Measurements from ENCODE around the gene KRT71. TPM values are rescaled to one million over a fixed set of nuclear protein-coding genes. Genes with fewer than 3 reads are reported as not detected.

KRT71 gene
- total RNA-seq, 1 donor from 2014 or later = not detected

- no peak for DNase-seq (ENCODE audit: low spot score)
Observed at GRCh38 chr12:52575948-52576347, 23.0 kb upstream of the KRT71 start.

- DNase-seq (ENCODE audit: low spot score) = peak; percentile 51
Observed at GRCh38 chr12:52575256-52575655, 22.3 kb upstream of the KRT71 start.

DNA sequence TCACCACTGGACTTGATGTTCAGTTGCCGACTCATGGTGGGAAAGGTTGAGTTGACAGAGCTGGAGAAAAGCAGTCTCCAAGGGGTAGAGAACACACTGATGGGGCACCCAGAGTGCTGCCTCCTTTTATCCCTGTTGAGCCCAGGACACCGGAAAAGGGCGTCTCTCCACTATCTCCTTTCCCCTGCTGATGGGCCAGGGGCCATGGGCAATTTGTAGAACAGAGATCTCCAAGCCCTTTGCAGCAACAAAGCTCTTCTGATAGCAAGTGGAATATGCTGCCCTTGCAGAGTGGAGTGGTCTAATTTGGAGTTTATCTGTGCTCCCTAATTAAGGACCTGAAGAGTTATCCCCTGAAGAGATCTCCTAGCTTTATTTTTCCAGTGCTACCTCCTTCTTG, 20.8 kb upstream of the KRT71 start, which contains the start of gene KRT74:
Gene KRT74 (minus strand): TSS at position 101 of the 400 bp plus-strand sequence. CDS start 66 bp downstream, at position 35.
- peak; percentile 78 for DNase-seq (ENCODE audit: low spot score)

- no peak for DNase-seq (ENCODE audit: low spot score)
Observed at GRCh38 chr12:52573306-52573705, 20.4 kb upstream of the KRT71 start.

GRCh38 chr12:52570511-52570910, 17.6 kb upstream of the KRT71 start:
- no peak for DNase-seq (ENCODE audit: low spot score)

DNA sequence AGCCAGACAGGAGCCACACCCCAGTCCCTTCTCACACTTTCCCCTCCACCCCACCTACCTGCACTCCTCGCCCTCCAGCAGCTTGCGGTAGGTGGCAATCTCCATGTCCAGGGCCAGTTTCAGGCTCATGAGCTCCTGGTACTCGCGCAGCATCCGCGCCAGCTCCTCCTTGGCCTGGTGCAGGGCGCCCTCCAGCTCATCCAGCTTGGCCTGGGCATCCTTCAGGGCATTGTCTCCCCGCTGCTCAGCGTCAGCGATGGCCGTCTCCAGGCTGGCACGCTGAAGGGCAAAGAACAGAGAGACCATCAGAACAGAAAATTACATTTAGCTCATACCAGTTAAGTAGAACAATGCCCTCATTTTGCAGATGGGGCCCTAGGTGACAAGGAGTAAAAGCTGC, 15.2 kb upstream of the KRT71 start:
- DNase-seq (ENCODE audit: low spot score) = no peak

DNA sequence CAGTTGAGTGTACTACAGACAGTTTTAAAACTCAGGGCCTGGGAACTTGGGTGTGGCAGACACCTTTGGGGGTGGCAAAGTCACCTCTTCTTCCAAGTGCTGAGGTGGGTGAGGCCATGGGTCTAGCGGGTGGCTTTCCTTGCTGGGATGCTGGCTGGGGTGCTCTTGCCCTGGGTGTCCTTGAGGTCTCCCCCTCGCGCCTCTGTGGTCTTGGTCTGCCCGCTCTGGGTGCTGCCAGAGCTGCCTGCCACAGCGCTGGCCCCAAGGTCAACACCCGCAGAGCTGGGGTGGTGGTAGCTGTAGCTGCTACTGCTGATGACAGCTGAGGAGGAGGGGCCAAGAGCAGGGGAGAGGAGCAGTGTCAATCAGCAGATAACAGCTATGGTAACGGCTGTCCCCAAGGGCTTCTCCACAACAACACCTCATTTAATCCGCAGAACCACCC, 13.9 kb upstream of the KRT71 start:
- no peak for DNase-seq (ENCODE audit: low spot score)

DNA sequence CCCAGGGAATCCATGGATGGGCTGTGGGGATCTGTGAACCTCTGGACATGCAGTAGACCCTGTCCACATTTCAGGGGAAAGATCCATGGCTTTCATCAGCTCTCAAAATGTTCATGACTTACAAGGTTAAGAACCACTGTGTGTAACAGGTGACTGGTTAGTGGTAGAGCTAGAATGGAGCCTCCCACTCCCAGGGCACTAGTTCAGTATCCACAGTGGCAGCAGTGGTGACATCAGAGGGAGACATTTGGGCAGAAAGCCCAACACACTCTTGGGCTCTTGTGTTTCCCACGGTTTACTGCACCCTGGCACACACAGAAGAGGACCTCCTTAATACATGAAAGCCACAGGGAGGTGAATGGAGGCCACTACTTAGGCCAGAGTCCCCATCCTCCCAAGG, 11.6 kb upstream of the KRT71 start:
- DNase-seq (ENCODE audit: low spot score) = no peak

GRCh38 chr12:52561880-52562449, 9.0 kb upstream of the KRT71 start:
- DNase-seq (ENCODE audit: low spot score) = no peak

DNA sequence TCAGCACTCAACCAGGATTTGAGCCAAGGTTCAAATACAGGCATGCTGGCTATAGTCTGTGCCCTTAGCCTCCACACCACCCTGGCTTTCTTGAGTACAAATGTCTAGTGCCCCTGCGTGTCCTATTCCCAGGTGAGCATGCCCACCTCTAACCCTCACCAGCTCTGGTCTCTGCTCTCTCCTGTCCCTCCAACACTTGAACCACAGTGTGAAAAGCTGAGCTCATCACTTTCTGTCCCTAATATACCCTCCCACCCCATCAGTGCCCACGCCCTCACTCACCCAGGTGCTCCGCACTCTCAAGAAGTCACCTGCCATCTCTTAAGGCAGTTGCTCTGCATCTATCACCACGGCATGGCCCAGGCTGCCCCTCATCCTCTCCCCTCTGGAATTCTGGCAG, 7.0 kb upstream of the KRT71 start:
- DNase-seq (ENCODE audit: low spot score) = no peak

DNA sequence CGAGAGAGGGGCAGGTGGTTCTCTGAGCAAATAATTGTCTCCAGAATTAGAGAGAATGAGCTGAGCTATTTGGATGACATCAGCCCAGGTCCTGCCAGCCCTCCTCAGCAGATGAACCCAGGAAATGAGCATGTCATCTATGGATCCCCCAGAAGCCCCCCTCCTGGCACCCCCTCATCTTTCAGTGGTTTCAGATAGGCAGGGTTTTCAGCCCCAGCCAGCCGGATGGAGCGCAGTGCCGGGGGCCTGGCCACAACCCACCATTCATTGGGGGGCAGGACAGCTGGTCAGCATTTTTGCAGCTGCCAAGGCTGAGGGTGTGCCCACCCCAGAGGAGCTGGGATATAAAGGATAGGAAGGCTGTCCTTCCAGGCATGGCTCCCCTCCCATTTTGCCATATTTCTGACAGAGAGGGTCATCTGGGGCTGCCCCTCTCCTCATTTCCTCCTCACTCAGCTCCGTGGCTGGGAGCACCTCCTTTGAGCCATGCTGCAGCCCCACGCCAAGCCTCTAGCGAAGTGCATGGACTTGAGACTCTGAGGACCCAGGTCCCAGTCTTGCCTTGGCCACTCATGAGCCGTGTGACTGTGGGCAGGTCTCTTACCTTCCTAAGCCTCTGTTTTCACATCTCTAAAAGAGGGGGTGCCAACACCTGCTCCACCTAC, 6.0 kb upstream of the KRT71 start:
- no peak for DNase-seq (ENCODE audit: low spot score)

GRCh38 chr12:52557476-52557875, 4.5 kb upstream of the KRT71 start:
- DNase-seq (ENCODE audit: low spot score) = no peak

DNA sequence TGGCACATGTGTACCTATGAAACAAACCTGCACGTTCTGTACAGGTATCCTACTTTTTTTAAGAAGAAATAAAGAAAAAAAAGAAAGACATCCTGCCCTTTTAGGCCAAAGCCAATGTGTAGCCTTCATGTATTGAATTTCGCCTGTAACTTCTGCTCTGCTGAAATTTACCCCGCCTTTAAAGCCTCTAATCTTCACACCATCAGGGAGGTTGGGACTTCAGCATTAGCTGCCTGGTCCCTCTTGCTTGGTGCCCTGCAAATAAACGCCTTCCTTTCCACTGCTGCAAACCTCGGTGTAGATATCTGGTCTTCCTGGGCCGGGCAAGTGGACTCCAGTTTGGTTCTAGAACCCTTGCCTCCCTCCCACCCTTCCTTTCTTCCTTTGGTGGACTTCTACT, 2.6 kb upstream of the KRT71 start:
- no peak for DNase-seq (ENCODE audit: low spot score)

- DNase-seq (ENCODE audit: low spot score) = no peak
Observed at GRCh38 chr12:52552055-52552454, 890 bp downstream of the KRT71 start.

- DNase-seq (ENCODE audit: low spot score) = no peak
Observed at GRCh38 chr12:52551216-52551865, 1.6 kb downstream of the KRT71 start.

DNA sequence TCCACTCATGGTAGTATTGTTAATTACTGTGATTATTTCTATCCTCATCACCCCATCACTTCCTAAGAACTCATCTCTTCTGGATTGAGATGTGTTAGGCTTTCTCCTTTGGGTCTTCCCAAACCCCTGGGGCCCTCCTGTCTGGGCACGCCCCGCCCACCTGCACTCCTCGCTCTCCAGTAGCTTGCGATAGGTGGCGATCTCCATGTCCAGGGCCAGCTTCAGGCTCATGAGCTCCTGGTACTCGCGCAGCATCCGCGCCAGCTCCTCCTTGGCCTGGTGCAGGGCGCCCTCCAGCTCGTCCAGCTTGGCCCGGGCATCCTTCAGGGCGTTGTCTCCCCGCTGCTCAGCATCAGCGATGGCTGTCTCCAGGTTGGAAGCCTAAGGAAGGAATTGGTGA, 6.8 kb downstream of the KRT71 start:
- no peak for DNase-seq (ENCODE audit: low spot score)

DNA sequence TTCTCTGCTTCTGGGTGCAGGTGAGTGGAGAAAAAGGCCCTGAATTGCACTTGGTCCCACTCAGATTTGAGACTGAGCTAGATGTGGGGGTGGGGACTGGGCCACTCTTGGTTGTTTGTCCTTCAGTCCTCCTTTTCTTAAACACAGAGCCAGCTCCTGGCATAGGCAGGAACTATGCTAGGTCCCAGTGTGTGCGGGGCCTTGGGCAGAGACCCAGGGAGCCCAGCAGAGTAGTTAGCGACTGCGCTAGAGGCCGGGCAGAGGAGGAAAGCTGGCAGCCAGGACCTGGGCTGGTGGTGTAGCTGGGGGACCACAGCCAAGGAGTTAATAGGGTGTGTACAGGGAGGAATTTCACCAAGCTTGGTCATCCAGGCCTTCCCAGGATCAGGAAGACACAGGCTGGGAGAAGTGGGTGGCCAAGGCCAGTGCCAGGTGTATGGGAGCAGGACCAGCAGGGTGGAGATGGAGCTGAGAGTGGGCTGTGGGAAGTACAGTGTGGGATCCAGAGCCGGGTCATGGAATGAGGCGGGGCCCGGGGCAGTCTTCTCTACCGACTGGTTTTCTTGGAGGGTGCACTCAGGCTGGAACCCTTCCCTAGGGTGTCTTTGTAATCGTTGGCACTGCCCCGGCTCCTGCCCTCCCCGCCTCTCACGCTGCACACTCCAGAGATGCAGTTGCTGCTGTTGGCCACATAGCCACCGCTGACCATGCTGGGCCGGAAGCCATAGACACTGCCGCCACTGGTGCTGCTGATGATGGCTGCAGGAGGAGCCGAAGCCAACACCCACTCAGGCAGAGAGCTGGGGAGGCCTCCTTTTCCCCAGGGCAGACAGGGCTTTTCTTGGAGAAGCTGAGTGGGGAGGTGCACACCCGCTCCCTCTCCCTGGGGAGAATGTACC, 8.7 kb downstream of the KRT71 start:
- no peak for DNase-seq (ENCODE audit: low spot score)

DNA sequence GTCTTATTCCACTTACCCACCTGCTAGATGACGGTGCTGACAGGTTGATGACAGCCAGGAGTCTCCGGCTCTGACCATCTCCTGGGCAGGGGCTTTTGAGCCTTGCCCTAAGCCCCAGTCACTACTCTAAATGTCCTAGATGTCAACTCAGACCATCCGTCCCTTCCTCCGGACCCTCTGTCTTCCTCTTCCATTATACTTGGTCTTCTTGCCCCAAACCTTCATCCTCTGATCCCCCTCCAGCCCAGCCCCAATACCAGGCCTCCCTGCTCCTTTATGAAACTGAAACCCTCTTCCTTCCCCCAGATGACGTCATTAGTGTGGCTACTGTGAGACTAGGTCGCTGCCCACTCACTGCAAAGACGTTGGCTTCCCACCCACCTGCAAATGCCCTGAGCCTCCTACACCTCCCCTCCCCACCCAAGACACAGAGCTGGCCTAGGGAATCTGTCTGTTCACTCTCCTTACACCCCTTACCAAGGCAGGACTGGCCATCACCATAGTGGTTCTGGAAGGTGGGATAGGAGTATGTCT, 10.1 kb downstream of the KRT71 start:
- DNase-seq (ENCODE audit: low spot score) = no peak

DNA sequence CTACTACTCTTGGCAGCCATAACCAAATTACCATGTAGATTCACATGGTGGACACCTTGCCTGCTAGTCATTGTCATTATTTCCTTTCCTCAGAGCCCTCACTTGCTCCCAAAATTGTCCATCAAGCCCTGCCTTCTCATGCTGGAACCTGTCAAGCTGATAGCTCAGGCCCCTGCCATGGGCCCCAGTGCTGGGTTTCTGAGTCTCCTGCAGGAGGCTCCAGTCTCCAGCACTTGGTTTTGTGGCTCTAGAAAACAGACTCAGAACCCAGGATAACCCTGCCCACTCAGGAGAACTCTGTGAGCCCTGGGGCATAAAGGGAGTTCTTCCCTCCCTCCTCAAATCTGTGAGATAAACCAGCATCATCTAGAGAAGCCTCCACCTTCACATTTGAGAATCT, 10.8 kb downstream of the KRT71 start:
- DNase-seq (ENCODE audit: low spot score) = no peak

DNA sequence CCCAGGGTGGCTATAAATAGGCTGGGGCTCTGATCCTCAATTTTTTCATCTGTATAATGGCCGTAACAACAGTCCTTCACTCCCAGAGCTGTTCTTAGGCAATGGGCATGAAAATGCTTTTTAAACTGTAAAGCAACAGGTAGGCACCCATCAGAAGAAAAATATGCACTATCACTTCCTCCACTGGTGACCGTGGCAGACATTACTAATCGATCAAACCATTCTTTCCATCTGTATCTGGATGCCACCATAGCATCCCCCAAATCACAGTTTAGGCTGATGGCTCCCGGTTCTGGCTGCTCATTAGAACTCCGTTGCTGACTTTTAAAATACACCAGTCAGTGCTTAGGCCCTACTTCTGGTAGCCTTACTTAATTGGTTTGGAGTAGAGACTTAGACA, 11.2 kb downstream of the KRT71 start:
- no peak for DNase-seq (ENCODE audit: low spot score)

GRCh38 chr12:52540531-52540930, 12.4 kb downstream of the KRT71 start:
- no peak for DNase-seq (ENCODE audit: low spot score)

- DNase-seq (ENCODE audit: low spot score) = no peak
Observed at GRCh38 chr12:52539821-52540173, 13.1 kb downstream of the KRT71 start.

Measured in mesenteric fat pad (tissue), 1 donor.